ENCODE measurements around the gene DPH5.

- TF ChIP-seq CTCF (IDR thresholded peaks at IDR 0.05; ENCODE audit: extremely low read depth in 1 of 2, insufficient read depth in 1 of 2, low read depth in 1 of 2, low read length in 2 of 2), result no peak
- no peak for TF ChIP-seq POLR2A (IDR thresholded peaks at IDR 0.05; ENCODE audit: low read depth, low read length)
- no peak for TF ChIP-seq MAX (IDR thresholded peaks at IDR 0.05; ENCODE audit: insufficient read depth, insufficient read length)
Measured at GRCh38 chr1:101040666-101041065, 15.1 kb upstream of the DPH5 start.

Measured in endothelial cell of umbilical vein (primary cell).